PFSK-1 (cell line): ENCODE data around the gene LRCOL1.

ENCODE experiments used
- POLR2AphosphoS5 ChIP-seq: IDR thresholded peaks from 2 replicates; pipeline ENCODE4 v1.6.1; 2012; ENCODE audit warnings: low read depth, mild to moderate bottlenecking, control low read depth, low read length, moderate library complexity
- REST ChIP-seq, 2 experiments: IDR thresholded peaks; 2 replicates each; pipeline versions ENCODE4 v1.6.1 to v1.8.0; 2011 to 2012; ENCODE audit warnings: low read depth in 2 of 2, low read length in 2 of 2, control low read depth in 1 of 2, inconsistent platforms in 1 of 2, mild to moderate bottlenecking in 1 of 2, moderate library complexity in 1 of 2; ENCODE audit not compliant: insufficient read depth in 1 of 2
- TAF1 ChIP-seq: IDR thresholded peaks from 2 replicates; pipeline ENCODE4 v1.6.1; 2012; ENCODE audit warnings: low read length, control low read depth, borderline replicate concordance; ENCODE audit not compliant: insufficient read depth

GRCh38 chr12:132620113-132620898 is 9.9 kb upstream of the LRCOL1 start:
- TF ChIP-seq REST (IDR thresholded peaks at IDR 0.05; ENCODE audit: insufficient read depth in 1 of 2, low read depth in 2 of 2, low read length in 2 of 2) (no peak), TAF1 (no peak), POLR2AphosphoS5 (peak; percentile 67; the same call in 1 of the 2 replicates)
